ENCODE results near the gene GLCCI1.

The GLCCI1 gene

GRCh38 chr7:8136051-8136730 is 167.6 kb downstream of the GLCCI1 start:
- no peak for DNase-seq
